GM12878 (cell line): ENCODE measurements around the gene TMEM35B. TPM values are rescaled to one million over a fixed set of nuclear protein-coding genes. Genes with fewer than 3 reads are reported as not detected.

ENCODE experiments used
- ATAC-seq: fragments of 200-7000 bp; cut with Tn5 transposase; 3 replicates; pipeline ENCODE4 v1.9.1; 2020; ENCODE audit warnings: mild to moderate bottlenecking, moderate library complexity
- BruUV-seq: library from RNA; stranded (reverse); fragments of 400-500 nt; replicated peaks from 2 replicates; lab custom pipeline; 2021; lab: Mats Ljungman, UMichigan
- CTCF ChIA-PET: fragments of 300-600 bp; sonication (Branson Sonifier 250); formaldehyde crosslinking; extraction: SDS; loops from one replicate; lab custom pipeline; 2021; ENCODE audit warnings: inconsistent platforms; lab: Yijun Ruan, JAX
- POLR2A ChIA-PET: fragments of 350-600 bp; formaldehyde crosslinking; extraction: SDS; loops from one replicate; lab custom pipeline; 2021; ENCODE audit warnings: inconsistent platforms; lab: Charles Lee
- RAD21 ChIA-PET: fragments of 300-600 bp; sonication (Branson Sonifier 250); formaldehyde crosslinking; loops from one replicate; lab custom pipeline; 2023; ENCODE audit warnings: antibody characterized with exemption; ENCODE audit not compliant: unreplicated experiment; lab: Charles Lee
- SMC1A ChIA-PET: fragments of 300-600 bp; sonication (Branson Sonifier 250); formaldehyde crosslinking; loops from one replicate; lab custom pipeline; 2023; ENCODE audit not compliant: unreplicated experiment, uncharacterized antibody; lab: Charles Lee
- DNase-seq: peaks from one replicate; pipeline ENCODE4 v3.0.0-alpha.2; 2011; ENCODE audit warnings: low read depth, low spot score
- FAIRE-seq: peaks from 3 replicates; lab custom pipeline; 2011; peaks lifted over from hg19 to GRCh38; lab: Jason Lieb, UNC
- H2AFZ ChIP-seq: 2 replicates; pipeline ENCODE4 v1.6.0; 2011; ENCODE audit warnings: low read depth, low read length, control low read depth; ENCODE audit not compliant: control insufficient read depth
- H3K27ac ChIP-seq: 2 replicates; pipeline ENCODE4 v1.5.1; 2011; ENCODE audit warnings: control low read depth; ENCODE audit not compliant: control insufficient read depth, insufficient read depth
- H3K27me3 ChIP-seq, 2 experiments: replicated peaks in 1 of 2; 2 replicates each; pipeline versions ENCODE4 v1.6.0 to v1.6.1; 2011; ENCODE audit warnings: low read length in 1 of 2; ENCODE audit not compliant: control insufficient read depth in 2 of 2, insufficient read depth in 2 of 2
- H3K36me3 ChIP-seq, 2 experiments: 2 replicates each; pipeline ENCODE4 v1.5.1; 2011; ENCODE audit warnings: low read length in 1 of 2; ENCODE audit not compliant: control insufficient read depth in 2 of 2, insufficient read depth in 2 of 2
- H3K4me1 ChIP-seq: 2 replicates; pipeline ENCODE4 v1.6.1; 2011; ENCODE audit warnings: mild to moderate bottlenecking, low read length, moderate library complexity, mixed read lengths; ENCODE audit not compliant: control insufficient read depth, insufficient read depth
- H3K4me2 ChIP-seq: 2 replicates; pipeline ENCODE4 v1.6.0; 2011; ENCODE audit warnings: control low read depth; ENCODE audit not compliant: control insufficient read depth, insufficient read depth
- H3K4me3 ChIP-seq: fragments of 200-600 bp; sonication (generic); 2 replicates; pipeline ENCODE4 v1.5.1; 2016
- H3K79me2 ChIP-seq: 2 replicates; pipeline ENCODE4 v1.6.0; 2011; ENCODE audit warnings: low read length; ENCODE audit not compliant: control insufficient read depth, insufficient read depth
- H3K9ac ChIP-seq: 2 replicates; pipeline ENCODE4 v1.8.0; 2011; ENCODE audit warnings: low read length, control low read depth, mixed read lengths; ENCODE audit not compliant: control insufficient read depth, insufficient read depth
- H3K9me3 ChIP-seq: replicated peaks from 3 replicates; pipeline ENCODE4 v1.5.1; 2011; ENCODE audit warnings: mild to moderate bottlenecking, low read length; ENCODE audit not compliant: control insufficient read depth, insufficient read depth
- H4K20me1 ChIP-seq: 2 replicates; pipeline ENCODE4 v1.6.0; 2011; ENCODE audit not compliant: control insufficient read depth, insufficient read depth
- CBX5 ChIP-seq: sonication (generic); IDR thresholded peaks from 2 replicates; pipeline ENCODE4 v1.6.1; 2016; ENCODE audit warnings: low read depth, moderate library complexity, mild to moderate bottlenecking, inconsistent platforms
- CHD4 ChIP-seq: fragments of 200-600 bp; sonication (generic); IDR thresholded peaks from 2 replicates; pipeline ENCODE4 v1.6.1; 2016; ENCODE audit warnings: mild to moderate bottlenecking
- IKZF2 ChIP-seq, 2 experiments: fragments of 450-650 bp; IDR thresholded peaks; 2 replicates each; pipeline ENCODE4 v1.6.1; 2017; ENCODE audit warnings: mild to moderate bottlenecking in 2 of 2, moderate library complexity in 2 of 2
- IRF4 ChIP-seq: IDR thresholded peaks from 2 replicates; pipeline ENCODE4 v1.6.1; 2011; ENCODE audit warnings: low read depth, low read length
- JUNB ChIP-seq: IDR thresholded peaks from 2 replicates; pipeline ENCODE4 v1.6.1; 2016; ENCODE audit warnings: antibody characterized with exemption, mild to moderate bottlenecking
- LARP7 ChIP-seq: fragments of 450-650 bp; IDR thresholded peaks from 2 replicates; pipeline ENCODE4 v1.6.1; 2017; ENCODE audit warnings: mild to moderate bottlenecking
- MEF2A ChIP-seq: IDR thresholded peaks from 2 replicates; pipeline ENCODE4 v1.6.1; 2011; ENCODE audit warnings: low read depth, mild to moderate bottlenecking, low read length, moderate library complexity; ENCODE audit not compliant: insufficient read depth
- NR2C2 ChIP-seq: IDR thresholded peaks from 2 replicates; pipeline ENCODE4 v1.6.1; 2011; ENCODE audit warnings: borderline replicate concordance, low read depth; ENCODE audit not compliant: control insufficient read depth, insufficient read length
- NR2F1 ChIP-seq: fragments of 450-650 bp; conservative IDR thresholded peaks from 2 replicates; pipeline ENCODE4 v1.6.1; 2017; ENCODE audit warnings: mild to moderate bottlenecking
- POLR2A ChIP-seq: IDR thresholded peaks from 2 replicates; pipeline ENCODE4 v1.6.1; 2011; ENCODE audit warnings: low read depth, mild to moderate bottlenecking, low read length
- SUPT20H ChIP-seq: IDR thresholded peaks from 2 replicates; pipeline ENCODE4 v1.6.1; 2011; ENCODE audit warnings: low read depth, mild to moderate bottlenecking, low read length, moderate library complexity, borderline replicate concordance; ENCODE audit not compliant: control insufficient read depth
- YBX1 ChIP-seq: fragments of 450-650 bp; IDR thresholded peaks from 2 replicates; pipeline ENCODE4 v1.6.1; 2016; ENCODE audit warnings: antibody characterized with exemption
- ZBED1 ChIP-seq: IDR thresholded peaks from 2 replicates; pipeline ENCODE4 v1.6.1; 2016; ENCODE audit warnings: borderline replicate concordance
- ZZZ3 ChIP-seq: IDR thresholded peaks from 2 replicates; pipeline ENCODE4 v1.6.1; 2011; ENCODE audit warnings: low read depth; ENCODE audit not compliant: control insufficient read depth, insufficient read length
- in situ Hi-C: fragments of 300-500 bp; cut with MboI; formaldehyde crosslinking; loops from 9 replicates; pipeline ENCODE4 v1.14.3; 2018; ENCODE audit warnings: mixed read lengths
- intact Hi-C: fragments of 100-400 bp; cut with micrococcal nuclease; formaldehyde crosslinking; loops from one replicate; pipeline ENCODE4 v1.14.2; 2022; ENCODE audit not compliant: unreplicated experiment
- polyA plus RNA-seq, 11 experiments: library from polyadenylated mRNA; depleted of rRNA in 4 of 11; unstranded in 6 of 11; stranded (reverse) in 5 of 11; fragments of >200 nt; fragmentation: Nextera tagmentation in 4 of 11; fragmentation: Illumina TruSeq in 1 of 11; extraction: Ambion mirVana in 4 of 11; extraction: Trizol in 1 of 11; gene quantifications; 1 replicate in 1 of 11; 2 replicates in 10 of 11; pipeline versions ENCODE4 v1.2.1 to v1.2.3, GENCODE V29; 2011 to 2016; ENCODE audit warnings: inconsistent platforms in 2 of 11, missing spikeins in 2 of 11, low read depth in 1 of 11
- total RNA-seq, 4 experiments: library from RNA; depleted of rRNA in 3 of 4; stranded (reverse); fragments of >200 nt in 3 of 4; fragmentation: Illumina TruSeq in 1 of 4; extraction: Trizol in 1 of 4; gene quantifications; 2 replicates each; pipeline versions ENCODE4 v1.2.1 to v1.2.3, GENCODE V29; 2013 to 2021
- TF ChIP-seq, protein P1 (sequence below): fragments of 150-350 bp; IDR thresholded peaks from 2 replicates; pipeline ENCODE4 v1.6.1; 2014; ENCODE audit warnings: mild to moderate bottlenecking, low read depth, low read length
- TF ChIP-seq, protein P2 (sequence below): fragments of 450-650 bp; IDR thresholded peaks from 2 replicates; pipeline ENCODE4 v1.6.1; 2017; ENCODE audit warnings: borderline replicate concordance
- TF ChIP-seq, protein P3 (sequence below): fragments of 450-650 bp; conservative IDR thresholded peaks from 2 replicates; pipeline ENCODE4 v1.6.1; 2017; ENCODE audit warnings: mild to moderate bottlenecking, moderate library complexity

The TMEM35B gene
- total and polyA plus RNA-seq, 10 of the 15 experiments (the other 5 are each of a cell fraction or from before 2014, with no cell fraction given), result 14.8 to 138 (median 32.8) TPM

DNA sequence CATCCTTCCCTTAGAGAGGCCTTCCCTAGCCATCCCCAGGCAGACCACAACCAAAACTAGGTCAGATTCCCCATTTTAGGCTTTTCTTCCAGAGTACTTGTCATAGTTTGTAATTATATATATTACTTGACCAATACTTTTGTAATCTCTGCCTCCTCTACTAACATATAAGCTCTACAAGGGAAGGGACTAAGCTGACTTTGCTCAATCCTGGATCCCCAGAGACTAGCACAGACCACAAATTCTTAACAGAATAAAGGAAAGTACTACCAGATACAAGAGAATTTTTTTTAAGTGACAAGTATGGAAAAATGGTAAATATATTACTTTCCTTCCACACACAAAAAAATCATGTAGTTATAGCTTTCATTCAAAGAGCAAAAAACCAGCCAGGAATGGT is 44.6 kb upstream of the TMEM35B start:
- no peak for DNase-seq
- ChIA-PET RAD21 (interaction anchor here (1.1 to 1.9 kb wide), 3 partner anchors 44 to 49 kb away, joined by 4 to 12 read pairs (median 7); partner anchors contain the start of genes TMEM35B and ZMYM1), CTCF (interaction anchor here (0.8 to 3.9 kb wide), 4 partner anchors 11 to 177 kb away, joined by 3 to 18 read pairs (median 8); partner anchors contain the start of gene TMEM35B)
- peaks cover 3% of the 10 kb centered on the region; the same call in 1 of the 2 replicates for H3K4me1 ChIP-seq
- H2AFZ ChIP-seq, result no peak overlapping the region
- peak overlapping the region; percentile 86 for H3K9ac ChIP-seq
- ATAC-seq, result no peak
- no peaks in the 10 kb centered on the region for H3K27me3 ChIP-seq
- in situ Hi-C loops, result no loop called here
- TF ChIP-seq, protein P1, sequence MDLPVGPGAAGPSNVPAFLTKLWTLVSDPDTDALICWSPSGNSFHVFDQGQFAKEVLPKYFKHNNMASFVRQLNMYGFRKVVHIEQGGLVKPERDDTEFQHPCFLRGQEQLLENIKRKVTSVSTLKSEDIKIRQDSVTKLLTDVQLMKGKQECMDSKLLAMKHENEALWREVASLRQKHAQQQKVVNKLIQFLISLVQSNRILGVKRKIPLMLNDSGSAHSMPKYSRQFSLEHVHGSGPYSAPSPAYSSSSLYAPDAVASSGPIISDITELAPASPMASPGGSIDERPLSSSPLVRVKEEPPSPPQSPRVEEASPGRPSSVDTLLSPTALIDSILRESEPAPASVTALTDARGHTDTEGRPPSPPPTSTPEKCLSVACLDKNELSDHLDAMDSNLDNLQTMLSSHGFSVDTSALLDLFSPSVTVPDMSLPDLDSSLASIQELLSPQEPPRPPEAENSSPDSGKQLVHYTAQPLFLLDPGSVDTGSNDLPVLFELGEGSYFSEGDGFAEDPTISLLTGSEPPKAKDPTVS, result no peak
- TF ChIP-seq JUNB (no peak), CHD4 (no peak), YBX1 (no peak), IRF4 (no peak), ZZZ3 (no peak), NR2F1 (no peak), POLR2A (no peak), NR2C2 (no peak), CBX5 (no peak), LARP7 (no peak), IKZF2 (IDR thresholded peaks at IDR 0.05) (no peak), SUPT20H (no peak), MEF2A (no peak), ZBED1 (no peak)
- TF ChIP-seq, protein P2, sequence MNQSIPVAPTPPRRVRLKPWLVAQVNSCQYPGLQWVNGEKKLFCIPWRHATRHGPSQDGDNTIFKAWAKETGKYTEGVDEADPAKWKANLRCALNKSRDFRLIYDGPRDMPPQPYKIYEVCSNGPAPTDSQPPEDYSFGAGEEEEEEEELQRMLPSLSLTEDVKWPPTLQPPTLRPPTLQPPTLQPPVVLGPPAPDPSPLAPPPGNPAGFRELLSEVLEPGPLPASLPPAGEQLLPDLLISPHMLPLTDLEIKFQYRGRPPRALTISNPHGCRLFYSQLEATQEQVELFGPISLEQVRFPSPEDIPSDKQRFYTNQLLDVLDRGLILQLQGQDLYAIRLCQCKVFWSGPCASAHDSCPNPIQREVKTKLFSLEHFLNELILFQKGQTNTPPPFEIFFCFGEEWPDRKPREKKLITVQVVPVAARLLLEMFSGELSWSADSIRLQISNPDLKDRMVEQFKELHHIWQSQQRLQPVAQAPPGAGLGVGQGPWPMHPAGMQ, result no peak
- TF ChIP-seq, protein P3, sequence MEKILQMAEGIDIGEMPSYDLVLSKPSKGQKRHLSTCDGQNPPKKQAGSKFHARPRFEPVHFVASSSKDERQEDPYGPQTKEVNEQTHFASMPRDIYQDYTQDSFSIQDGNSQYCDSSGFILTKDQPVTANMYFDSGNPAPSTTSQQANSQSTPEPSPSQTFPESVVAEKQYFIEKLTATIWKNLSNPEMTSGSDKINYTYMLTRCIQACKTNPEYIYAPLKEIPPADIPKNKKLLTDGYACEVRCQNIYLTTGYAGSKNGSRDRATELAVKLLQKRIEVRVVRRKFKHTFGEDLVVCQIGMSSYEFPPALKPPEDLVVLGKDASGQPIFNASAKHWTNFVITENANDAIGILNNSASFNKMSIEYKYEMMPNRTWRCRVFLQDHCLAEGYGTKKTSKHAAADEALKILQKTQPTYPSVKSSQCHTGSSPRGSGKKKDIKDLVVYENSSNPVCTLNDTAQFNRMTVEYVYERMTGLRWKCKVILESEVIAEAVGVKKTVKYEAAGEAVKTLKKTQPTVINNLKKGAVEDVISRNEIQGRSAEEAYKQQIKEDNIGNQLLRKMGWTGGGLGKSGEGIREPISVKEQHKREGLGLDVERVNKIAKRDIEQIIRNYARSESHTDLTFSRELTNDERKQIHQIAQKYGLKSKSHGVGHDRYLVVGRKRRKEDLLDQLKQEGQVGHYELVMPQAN, result no peak
- TF ChIP-seq, all 136 proteins: peak for 0
- Histone ChIP-seq H3K9me3 (peaks cover 3% of the 10 kb centered on the region; the same call in 2 of the 3 replicates), H4K20me1 (no peaks in the 10 kb centered on the region), H3K4me3 (peak overlapping the region; percentile 85), H3K79me2 (peaks cover 26% of the 10 kb centered on the region), H3K4me2 (peak overlapping the region; percentile 68), H3K27ac (peak overlapping the region; percentile 90), H3K36me3 (no peaks in the 10 kb centered on the region)
- POLR2A ChIA-PET, result interaction anchor here (1.0 to 3.0 kb wide), 5 partner anchors 10 to 174 kb away, joined by 3 to 17 read pairs (median 11); partner anchors contain the start of genes TMEM35B and ZMYM1
- intact Hi-C loops, result loop anchor here (2.0 to 5.0 kb wide), 3 partner anchors 45 to 171 kb away; partner anchors contain the start of genes SFPQ, SMIM12 and TMEM35B
- SMC1A ChIA-PET, result interaction anchor here (0.8 to 3.0 kb wide), 8 partner anchors 8 to 128 kb away, joined by 3 to 30 read pairs (median 4); partner anchors contain the start of genes TMEM35B and ZMYM1
- no peak for FAIRE-seq
- BruUV-seq, result no TSS peak
